ENCODE results near the gene GPATCH2L.

GPATCH2L gene

DNA sequence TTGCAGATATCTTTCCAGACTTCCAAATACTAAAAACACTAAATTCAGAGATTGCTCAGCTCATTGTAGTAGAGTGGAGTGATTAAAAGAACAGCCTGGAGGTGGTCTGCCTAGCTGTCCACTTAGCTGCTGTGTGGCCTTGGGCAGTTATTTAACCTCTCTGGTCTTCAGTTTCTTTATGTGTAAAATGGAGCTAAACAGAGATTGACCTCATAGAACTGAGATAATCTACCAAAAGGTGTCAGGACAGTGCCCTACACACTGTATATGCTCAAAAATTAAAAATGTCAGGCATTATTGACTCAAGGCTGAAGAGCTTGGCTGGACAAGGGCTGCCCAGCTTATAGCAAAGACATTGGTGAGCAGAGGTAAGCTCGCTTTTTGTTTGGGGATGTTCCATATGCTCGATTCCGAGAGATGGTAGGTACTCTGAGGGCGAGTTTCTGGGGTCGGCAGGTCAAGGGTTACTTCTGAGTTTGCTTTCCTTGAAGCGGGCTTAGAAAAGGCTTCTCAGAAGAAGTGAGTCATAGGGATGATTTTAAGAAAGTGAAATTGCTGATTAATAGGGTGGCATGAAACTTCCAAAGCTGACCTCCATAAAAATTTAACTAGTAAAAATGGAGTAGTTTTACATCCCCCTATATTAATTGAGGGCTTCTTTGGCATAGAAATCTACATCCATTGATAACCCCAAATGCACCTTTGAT lies 107.5 kb downstream of the GPATCH2L start:
- no peak for DNase-seq

DNA sequence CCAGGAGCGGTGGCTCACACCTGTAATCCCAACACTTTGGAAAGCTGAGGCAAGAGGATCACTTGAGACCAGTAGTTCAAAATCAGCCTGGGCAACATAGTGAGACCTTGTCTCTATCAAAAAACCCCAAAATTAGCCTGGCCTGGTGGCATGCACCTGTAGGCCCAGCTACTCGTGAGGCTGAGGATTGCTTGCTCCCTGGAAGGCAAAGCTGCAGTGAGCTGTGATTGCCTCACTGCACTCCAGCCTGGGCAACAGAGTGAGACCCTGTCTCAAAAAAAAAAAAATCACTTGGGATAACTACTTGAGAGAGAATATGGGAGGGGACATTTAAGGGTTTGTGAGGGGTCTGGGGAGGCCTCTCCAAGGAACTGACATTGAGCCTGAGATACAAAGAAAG lies 109.0 kb downstream of the GPATCH2L start:
- no peak for DNase-seq

DNA sequence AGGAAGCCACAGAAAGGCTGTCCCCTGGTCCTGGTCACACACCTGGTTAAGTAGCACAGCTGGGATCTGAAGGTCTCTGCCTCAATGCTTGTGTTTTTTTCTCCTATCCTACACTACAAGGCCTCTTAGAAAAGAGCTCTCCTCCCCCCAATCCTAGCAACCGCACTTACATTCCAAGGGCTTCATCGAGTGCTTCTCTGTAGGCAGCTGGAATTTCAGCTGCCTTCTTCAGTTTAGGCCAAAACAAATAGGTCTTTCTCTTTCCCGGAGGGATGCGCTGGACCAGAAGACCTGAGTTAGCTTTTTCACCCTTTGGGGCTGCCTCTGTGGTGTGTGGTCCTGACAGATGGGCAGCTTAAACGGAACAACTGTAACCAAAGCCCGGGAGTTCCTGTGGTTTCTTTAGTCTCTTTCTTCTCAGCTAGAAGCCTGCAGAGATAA lies 109.7 kb downstream of the GPATCH2L start:
- DNase-seq = no peak

DNA sequence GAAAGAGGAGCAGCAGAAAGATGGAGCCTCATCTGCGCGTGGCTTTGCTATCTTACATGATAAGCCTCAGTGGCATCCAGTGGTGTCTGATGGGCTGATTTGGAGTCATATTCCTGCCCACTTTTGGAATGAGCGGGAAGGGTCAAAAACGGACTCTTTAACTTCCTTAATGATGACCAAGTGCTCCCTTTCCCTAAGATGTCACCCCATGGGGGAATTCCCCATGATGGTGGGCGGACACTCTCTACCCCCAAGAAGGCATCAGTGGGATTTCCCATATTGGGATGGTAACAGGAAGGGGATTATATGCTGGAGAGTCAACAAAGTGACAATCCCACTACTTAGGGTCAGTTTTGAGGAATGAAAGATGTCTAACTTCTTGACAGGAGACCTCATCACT lies 110.9 kb downstream of the GPATCH2L start:
- DNase-seq = no peak
